HG03439 (cell line): Measurements from ENCODE around the gene DEGS1.

ENCODE experiments used
- ATAC-seq: cut with Tn5 transposase; IDR thresholded peaks from one replicate; pipeline ENCODE4 v1.9.1; 2021; ENCODE audit warnings: mild to moderate bottlenecking, moderate library complexity; ENCODE audit not compliant: unreplicated experiment

Gene DEGS1

GRCh38 chr1:224182866-224183590, at the start of gene DEGS1:
Gene DEGS1, plus strand, starts transcription at chr1:224183240. Its CDS starts 97 bp downstream, at chr1:224183337.
- peak; percentile 68 for ATAC-seq

DNA sequence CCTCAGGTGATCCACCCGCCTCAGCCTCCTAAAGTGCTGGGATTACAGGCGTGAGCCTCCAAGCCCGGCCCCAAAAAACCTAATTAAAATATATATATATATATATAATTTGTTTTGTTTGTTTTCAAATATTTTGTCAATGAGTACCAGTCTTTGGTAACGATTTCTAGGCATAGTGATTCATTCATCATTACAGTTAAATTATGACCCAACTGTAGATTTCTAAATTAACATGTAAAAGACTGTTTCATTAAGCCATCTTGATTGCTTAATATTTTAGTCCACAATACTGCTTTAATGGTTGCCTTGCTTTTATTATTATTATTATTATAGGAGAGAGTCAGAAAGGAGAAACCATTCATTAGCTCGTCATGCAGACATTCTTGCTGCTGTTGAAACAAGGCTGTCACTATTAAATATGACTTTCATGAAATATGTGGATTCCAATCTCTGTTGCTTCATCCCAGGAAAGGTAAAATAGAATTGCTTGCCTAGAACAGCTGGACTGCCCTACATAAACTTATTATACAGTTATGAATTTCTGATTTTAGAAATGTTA, 49.2 kb upstream of the DEGS1 start:
- ATAC-seq = no peak

GRCh38 chr1:224137518-224137917, 45.5 kb upstream of the DEGS1 start:
- ATAC-seq = no peak

DNA sequence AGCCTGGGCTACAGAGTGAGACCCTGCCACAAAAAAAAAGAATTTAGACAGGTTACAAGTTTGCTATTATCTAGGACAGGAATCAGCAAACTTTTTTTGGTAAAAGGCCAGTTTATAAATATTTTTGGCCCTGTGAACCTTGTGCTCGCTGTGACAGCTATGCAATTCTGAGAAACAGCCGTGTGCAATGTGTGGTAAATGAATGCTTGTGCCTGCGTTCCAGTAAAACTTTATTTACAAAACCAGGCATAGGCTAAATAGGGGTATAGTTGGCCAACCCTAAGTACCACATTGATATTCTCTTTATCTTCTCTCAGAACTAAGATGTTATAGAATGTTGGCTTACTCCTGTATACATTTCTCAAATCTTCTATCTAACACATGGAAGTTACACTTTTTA, 44.8 kb upstream of the DEGS1 start:
- no peak for ATAC-seq

- no peak for ATAC-seq
Observed at GRCh38 chr1:224141693-224142092, 41.3 kb upstream of the DEGS1 start.

DNA sequence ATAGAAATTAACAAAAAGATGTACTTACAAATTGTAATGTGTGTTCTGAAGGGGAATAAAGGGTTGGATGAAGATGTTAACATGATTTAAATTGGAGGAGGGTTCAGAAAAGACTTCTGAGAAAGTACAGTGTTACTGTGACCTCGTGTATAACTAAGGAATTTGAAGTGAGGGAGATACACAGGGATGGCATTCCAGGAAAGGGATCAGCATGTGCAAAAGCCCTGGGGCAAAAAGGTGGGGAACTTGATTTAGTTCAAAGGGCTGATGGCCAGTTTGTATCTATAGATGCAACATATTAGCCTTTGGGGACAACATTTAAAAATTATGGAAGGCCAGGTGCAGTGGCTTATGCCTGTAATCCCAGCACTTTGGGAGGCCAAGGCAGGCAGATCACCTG, 33.3 kb upstream of the DEGS1 start:
- ATAC-seq = no peak

DNA sequence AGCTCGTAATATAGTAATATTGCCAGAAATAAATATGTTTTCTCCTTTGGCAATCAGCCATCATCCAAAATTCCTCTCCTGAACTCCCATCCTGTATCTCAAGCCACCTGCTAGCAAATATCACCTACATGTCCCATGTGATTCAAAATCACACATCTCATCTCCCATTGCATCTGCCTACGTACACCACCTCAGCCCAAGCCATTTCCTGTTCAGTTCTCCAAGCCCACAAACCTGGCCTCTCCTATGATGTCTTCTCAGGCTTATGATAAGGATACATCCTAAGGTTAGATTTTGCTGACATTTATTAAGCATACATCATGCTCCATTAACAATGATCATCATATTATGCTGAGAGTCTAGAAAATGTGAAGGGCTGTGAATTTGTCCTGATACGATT, 31.9 kb upstream of the DEGS1 start:
- no peak for ATAC-seq

- no peak for ATAC-seq
Observed at GRCh38 chr1:224157316-224157715, 25.7 kb upstream of the DEGS1 start.

DNA sequence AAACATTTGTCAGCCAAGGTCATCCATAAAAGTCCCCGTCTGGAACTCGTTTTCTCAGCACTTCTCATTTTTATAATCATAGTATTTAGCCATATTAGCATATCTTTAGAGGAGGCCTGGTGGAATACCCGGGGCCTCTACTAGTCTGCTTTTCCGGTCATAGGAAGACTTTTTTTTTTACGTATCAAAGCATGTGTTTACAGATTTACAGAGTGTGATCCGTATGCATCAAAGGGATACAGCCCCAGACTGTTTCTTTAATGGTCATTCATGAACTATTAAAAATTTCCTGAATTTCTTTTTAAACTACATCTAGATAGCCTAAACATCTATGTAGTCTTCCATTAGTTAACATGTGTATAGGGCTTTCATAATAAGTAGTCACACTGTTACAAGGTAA, 23.5 kb upstream of the DEGS1 start:
- ATAC-seq = no peak

DNA sequence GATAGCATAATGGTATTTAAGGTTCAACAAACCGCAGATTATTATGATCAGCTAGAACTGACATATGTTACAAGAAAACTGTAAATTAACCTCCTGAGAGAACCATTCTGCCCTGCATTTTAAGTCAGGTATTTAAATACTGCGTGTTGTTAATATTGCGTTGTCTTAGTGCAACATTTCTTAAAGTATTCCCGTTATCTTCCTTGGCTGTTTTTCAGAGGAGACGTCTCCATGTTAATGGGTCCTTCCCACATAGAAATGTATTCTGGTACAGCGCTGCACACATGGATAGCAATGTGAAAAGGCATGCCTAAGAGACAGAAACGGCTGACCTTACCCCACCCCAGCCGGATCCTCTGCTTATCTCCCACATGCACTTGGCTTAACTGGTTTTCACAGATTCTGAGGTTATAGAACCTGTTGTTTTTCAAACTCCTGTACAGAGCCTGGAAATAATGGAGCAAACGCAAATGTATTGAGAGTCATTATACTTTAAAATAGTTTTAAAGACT, 22.8 kb upstream of the DEGS1 start:
- ATAC-seq = no peak

DNA sequence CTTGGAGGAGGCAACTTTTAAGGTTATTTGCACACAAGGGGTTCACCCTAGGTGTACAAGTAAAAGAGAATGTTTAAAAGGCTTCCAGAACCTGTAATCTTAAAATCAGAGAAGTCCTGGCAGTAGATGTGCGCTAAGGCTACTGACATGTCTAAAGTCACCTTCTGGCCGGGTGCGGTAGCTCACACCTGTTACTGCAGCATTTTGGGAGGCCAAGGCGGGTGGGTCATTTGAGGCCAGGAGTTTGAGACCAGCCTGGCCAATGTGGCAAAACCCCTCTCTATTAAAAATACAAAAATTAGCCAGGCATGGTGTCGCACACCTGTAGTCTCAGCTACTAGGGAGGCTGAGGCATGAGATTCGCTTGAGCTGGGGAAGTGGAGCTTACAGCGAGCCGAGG, 20.3 kb upstream of the DEGS1 start:
- ATAC-seq = no peak

- ATAC-seq = no peak
Observed at GRCh38 chr1:224163311-224163710, 19.7 kb upstream of the DEGS1 start.

GRCh38 chr1:224168859-224169380, 14.1 kb upstream of the DEGS1 start:
- peak; percentile 82 for ATAC-seq

GRCh38 chr1:224169718-224170270, 13.2 kb upstream of the DEGS1 start:
- no peak for ATAC-seq

- no peak for ATAC-seq
Observed at GRCh38 chr1:224170343-224170742, 12.7 kb upstream of the DEGS1 start.

DNA sequence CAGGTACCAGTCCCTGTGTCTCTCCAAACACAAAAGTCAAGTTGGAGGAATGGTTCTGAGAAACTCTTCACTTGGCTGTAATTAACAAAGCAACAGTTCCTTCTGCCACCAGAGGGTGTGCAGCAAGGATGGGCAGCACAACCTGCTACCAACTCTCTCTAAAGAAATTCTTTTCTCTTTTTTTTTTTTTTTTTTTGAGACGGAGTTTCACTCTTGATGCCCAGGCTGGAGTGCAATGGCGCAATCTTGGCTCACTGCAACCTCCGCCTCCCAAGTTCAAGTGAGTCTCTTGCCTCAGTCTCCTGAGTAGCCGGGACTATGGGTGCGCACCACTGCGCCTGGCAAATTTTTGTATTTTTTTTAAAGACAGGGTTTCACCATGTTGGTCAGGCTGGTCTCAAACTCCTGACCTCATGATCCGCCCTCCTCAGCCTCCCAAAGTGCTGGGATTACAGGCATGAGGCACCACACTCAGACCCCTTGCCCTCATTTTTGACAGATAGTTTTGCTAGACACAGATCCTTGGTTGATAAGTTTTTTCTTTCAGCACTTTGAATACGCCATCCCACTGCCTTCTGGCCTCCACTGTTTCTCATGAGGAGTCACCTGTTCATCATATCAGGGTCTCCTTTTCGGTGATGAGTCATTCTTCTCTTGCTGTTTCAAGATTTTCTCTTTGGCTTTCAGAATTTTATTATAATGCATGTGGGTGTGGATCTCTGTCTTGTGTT, 12.1 kb upstream of the DEGS1 start:
- ATAC-seq = no peak

DNA sequence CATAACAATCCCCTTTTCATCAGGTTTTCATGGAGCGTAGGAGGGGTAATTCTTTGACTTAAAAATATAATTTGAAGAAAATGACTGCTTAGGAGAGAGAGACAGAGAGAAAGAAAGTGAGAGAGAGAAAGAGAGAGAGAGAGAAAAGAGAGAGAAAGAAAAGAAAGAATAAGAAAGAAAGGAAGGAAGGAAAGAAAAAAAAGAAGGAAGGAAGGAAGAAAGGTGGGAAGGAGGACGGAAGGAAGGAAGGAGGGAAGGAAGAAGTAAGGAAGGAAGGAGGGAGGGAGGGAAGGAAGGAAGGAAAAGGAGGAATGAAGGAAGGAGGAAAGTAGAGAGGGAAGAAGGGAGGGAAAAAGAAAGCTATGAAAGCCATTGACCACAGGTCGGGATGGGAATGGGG, 10.8 kb upstream of the DEGS1 start:
- no peak for ATAC-seq

DNA sequence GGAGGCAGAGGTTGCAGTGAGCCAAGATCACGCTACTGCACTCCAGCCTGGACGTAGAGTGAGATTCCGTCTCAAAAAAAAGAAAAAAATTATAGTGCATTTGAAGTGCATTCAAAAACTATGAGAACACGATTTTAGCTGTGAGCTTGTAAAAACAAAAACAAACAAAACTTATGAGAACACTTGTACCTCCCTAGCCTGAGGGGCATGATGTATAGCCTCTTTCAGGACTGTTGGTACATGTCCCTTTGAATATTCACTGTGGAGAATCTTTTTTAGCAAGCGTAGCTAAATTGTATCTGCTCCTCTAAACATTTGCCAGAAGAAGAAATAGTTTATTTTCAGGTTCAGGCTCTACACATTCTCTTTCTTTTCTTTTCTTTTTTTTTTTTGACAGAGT, 9.5 kb upstream of the DEGS1 start:
- no peak for ATAC-seq

DNA sequence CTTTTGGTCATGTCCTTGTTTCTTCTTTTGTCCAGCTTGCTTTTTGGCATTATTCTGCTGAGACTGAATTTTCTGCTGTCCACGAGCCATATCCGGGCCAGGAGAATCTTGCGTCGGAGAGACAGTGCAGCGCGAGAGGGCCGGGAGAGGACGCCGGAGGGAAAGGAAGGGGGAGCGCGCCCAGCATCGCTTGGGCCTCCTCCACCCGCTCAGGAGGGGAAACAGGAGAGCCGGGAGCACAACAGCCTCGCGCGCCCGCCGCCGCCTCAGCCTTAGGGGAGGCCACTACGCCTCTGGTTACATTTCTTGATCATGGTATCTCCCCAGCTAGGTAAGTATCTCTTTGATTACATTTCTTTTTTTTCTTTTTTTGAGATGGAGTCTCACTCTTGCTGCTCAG, 7.4 kb upstream of the DEGS1 start:
- ATAC-seq = no peak

GRCh38 chr1:224177356-224177999, 5.6 kb upstream of the DEGS1 start:
- ATAC-seq = no peak

GRCh38 chr1:224178894-224179293, 4.1 kb upstream of the DEGS1 start:
- no peak for ATAC-seq
